ENCODE data around the gene CD180. TPM values are rescaled to one million over a fixed set of nuclear protein-coding genes. Genes with fewer than 3 reads are reported as not detected.

The CD180 gene
- total RNA-seq, 3 donors from 2014 or later = 0.98 to 4.6 (median 2.8) TPM

DNA sequence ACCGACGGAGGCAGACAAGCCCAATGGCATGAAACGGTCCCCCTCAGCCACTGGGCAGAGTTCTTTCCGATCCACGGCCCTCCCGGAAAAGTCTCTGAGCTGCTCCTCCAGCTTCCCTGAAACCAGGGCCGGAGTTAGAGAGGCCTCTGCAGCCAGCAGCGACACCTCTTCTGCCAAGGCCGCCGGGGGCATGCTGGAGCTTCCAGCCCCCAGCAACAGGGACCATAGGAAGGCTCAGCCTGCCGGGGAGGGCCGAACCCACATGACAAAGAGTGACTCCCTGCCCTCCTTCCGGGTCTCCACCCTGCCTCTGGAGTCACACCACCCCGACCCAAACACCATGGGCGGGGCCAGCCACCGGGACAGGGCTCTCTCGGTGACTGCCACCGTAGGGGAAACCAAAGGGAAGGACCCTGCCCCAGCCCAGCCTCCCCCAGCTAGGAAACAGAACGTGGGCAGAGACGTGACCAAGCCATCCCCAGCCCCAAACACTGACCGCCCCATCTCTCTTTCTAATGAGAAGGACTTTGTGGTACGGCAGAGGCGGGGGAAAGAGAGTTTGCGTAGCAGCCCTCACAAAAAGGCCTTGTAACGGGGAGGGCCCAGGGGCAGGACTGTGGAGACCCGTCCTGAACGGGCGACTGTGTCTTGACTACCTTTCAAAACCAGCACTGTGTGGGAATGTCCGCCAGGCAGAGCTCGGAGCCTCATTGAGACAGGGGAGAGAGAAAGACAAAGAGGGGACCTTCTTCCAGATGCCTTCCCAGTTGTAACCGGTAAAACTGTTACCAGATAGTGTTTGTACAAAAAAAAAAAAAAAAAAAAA, 29.9 kb downstream of the CD180 start:
- DNase-seq (ENCODE audit: low spot score in 2 of 2) = peak in 1 of 2 donors; percentile 48
- Histone ChIP-seq H3K4me3 (peak overlapping the region; percentile 28 to 48 (median 39)), H3K4me1 (peaks cover 0 to 3% of the 10 kb centered on the region in 2 donors), H3K36me3 (no peaks in the 10 kb centered on the region), H3K9me3 (no peaks in the 10 kb centered on the region), H3K27ac (peak overlapping the region; percentile 90 to 92), H3K27me3 (no peaks in the 10 kb centered on the region)
- intact Hi-C loops (cut with DNase I; ENCODE audit: low total_unique reads) = no loop called here
- TF ChIP-seq POLR2A (IDR thresholded peaks at IDR 0.05) = no peak
- TF ChIP-seq, protein P1, sequence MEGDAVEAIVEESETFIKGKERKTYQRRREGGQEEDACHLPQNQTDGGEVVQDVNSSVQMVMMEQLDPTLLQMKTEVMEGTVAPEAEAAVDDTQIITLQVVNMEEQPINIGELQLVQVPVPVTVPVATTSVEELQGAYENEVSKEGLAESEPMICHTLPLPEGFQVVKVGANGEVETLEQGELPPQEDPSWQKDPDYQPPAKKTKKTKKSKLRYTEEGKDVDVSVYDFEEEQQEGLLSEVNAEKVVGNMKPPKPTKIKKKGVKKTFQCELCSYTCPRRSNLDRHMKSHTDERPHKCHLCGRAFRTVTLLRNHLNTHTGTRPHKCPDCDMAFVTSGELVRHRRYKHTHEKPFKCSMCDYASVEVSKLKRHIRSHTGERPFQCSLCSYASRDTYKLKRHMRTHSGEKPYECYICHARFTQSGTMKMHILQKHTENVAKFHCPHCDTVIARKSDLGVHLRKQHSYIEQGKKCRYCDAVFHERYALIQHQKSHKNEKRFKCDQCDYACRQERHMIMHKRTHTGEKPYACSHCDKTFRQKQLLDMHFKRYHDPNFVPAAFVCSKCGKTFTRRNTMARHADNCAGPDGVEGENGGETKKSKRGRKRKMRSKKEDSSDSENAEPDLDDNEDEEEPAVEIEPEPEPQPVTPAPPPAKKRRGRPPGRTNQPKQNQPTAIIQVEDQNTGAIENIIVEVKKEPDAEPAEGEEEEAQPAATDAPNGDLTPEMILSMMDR (IDR thresholded peaks at IDR 0.05) = peak in 1 of 3 donors; percentile 3

DNA sequence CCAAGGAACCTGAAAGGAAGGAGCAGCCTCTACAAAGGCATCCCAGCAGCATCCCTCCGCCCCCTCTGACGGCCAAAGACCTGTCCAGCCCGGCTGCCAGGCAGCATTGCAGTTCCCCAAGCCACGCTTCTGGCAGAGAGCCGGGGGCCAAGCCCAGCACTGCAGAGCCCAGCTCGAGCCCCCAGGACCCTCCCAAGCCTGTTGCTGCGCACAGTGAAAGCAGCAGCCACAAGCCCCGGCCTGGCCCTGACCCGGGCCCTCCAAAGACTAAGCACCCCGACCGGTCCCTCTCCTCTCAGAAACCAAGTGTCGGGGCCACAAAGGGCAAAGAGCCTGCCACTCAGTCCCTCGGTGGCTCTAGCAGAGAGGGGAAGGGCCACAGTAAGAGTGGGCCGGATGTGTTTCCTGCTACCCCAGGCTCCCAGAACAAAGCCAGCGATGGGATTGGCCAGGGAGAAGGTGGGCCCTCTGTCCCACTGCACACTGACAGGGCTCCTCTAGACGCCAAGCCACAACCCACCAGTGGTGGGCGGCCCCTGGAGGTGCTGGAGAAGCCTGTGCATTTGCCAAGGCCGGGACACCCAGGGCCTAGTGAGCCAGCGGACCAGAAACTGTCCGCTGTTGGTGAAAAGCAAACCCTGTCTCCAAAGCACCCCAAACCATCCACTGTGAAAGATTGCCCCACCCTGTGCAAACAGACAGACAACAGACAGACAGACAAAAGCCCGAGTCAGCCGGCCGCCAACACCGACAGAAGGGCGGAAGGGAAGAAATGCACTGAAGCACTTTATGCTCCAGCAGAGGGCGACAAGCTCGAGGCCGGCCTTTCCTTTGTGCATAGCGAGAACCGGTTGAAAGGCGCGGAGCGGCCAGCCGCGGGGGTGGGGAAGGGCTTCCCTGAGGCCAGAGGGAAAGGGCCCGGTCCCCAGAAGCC, 30.8 kb downstream of the CD180 start:
- TF ChIP-seq, protein P1 (IDR thresholded peaks at IDR 0.05) = peak; percentile 70 to 84 (median 78)
- TF ChIP-seq POLR2AphosphoS5 (IDR thresholded peaks at IDR 0.05) = peak; percentile 22 to 43 (median 27)
- TF ChIP-seq POLR2A (IDR thresholded peaks at IDR 0.05) = no peak
- peaks cover 0 to 3% of the 10 kb centered on the region in 2 donors for H3K4me1 ChIP-seq
- H3K4me3 ChIP-seq = peak overlapping the region; percentile 28 to 48 (median 39)
- intact Hi-C loops (cut with DNase I; ENCODE audit: low total_unique reads) = no loop called here
- no peaks in the 10 kb centered on the region for H3K36me3 ChIP-seq
- peak; percentile 75 to 85 for DNase-seq (ENCODE audit: low spot score in 2 of 2)
- H3K27ac ChIP-seq = peak overlapping the region; percentile 90 to 92
- H3K27me3 ChIP-seq = no peaks in the 10 kb centered on the region
- no peaks in the 10 kb centered on the region for H3K9me3 ChIP-seq

DNA sequence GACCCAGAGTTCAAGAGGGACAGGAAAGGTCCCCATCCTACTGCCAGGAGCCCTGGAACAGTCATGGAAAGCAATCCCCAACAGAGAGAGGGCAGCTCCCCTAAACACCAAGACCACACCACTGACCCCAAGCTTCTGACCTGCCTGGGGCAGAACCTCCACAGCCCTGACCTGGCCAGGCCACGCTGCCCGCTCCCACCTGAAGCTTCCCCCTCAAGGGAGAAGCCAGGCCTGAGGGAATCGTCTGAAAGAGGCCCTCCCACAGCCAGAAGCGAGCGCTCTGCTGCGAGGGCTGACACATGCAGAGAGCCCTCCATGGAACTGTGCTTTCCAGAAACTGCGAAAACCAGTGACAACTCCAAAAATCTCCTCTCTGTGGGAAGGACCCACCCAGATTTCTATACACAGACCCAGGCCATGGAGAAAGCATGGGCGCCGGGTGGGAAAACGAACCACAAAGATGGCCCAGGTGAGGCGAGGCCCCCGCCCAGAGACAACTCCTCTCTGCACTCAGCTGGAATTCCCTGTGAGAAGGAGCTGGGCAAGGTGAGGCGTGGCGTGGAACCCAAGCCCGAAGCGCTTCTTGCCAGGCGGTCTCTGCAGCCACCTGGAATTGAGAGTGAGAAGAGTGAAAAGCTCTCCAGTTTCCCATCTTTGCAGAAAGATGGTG, 31.6 kb downstream of the CD180 start:
- H3K27me3 ChIP-seq = no peaks in the 10 kb centered on the region
- no peaks in the 10 kb centered on the region for H3K36me3 ChIP-seq
- H3K4me3 ChIP-seq = peak overlapping the region in 2 of 3 donors; percentile 2 to 48
- intact Hi-C loops (cut with DNase I; ENCODE audit: low total_unique reads) = no loop called here
- no peaks in the 10 kb centered on the region for H3K9me3 ChIP-seq
- H3K4me1 ChIP-seq = peaks cover 0 to 3% of the 10 kb centered on the region in 2 donors
- no peak for DNase-seq (ENCODE audit: low spot score in 2 of 2)
- peak overlapping the region; percentile 90 to 92 for H3K27ac ChIP-seq
- TF ChIP-seq, protein P1 (IDR thresholded peaks at IDR 0.05) = no peak
- TF ChIP-seq POLR2AphosphoS5 (IDR thresholded peaks at IDR 0.05) (no peak), POLR2A (IDR thresholded peaks at IDR 0.05) (no peak)

DNA sequence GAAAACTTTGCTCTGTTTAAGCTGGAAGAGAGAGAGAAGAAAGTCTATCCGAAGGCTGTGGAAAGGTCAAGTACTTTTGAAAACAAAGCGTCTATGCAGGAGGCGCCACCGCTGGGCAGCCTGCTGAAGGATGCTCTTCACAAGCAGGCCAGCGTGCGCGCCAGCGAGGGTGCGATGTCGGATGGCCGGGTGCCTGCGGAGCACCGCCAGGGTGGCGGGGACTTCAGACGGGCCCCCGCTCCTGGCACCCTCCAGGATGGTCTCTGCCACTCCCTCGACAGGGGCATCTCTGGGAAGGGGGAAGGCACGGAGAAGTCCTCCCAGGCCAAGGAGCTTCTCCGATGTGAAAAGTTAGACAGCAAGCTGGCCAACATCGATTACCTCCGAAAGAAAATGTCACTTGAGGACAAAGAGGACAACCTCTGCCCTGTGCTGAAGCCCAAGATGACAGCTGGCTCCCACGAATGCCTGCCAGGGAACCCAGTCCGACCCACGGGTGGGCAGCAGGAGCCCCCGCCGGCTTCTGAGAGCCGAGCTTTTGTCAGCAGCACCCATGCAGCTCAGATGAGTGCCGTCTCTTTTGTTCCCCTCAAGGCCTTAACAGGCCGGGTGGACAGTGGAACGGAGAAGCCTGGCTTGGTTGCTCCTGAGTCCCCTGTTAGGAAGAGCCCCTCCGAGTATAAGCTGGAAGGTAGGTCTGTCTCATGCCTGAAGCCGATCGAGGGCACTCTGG, 32.6 kb downstream of the CD180 start:
- peak overlapping the region; percentile 90 to 92 for H3K27ac ChIP-seq
- H3K4me3 ChIP-seq = no peak overlapping the region
- intact Hi-C loops (cut with DNase I; ENCODE audit: low total_unique reads) = no loop called here
- no peaks in the 10 kb centered on the region for H3K36me3 ChIP-seq
- no peaks in the 10 kb centered on the region for H3K9me3 ChIP-seq
- H3K27me3 ChIP-seq = no peaks in the 10 kb centered on the region
- no peak for DNase-seq (ENCODE audit: low spot score in 2 of 2)
- peaks cover 0 to 3% of the 10 kb centered on the region in 2 donors for H3K4me1 ChIP-seq
- no peak for TF ChIP-seq POLR2AphosphoS5 (IDR thresholded peaks at IDR 0.05)
- TF ChIP-seq, protein P1 (IDR thresholded peaks at IDR 0.05) = no peak
- TF ChIP-seq POLR2A (IDR thresholded peaks at IDR 0.05) = no peak

Data from breast epithelium (tissue), 4 donors.